C4-2B (cell line): ENCODE measurements around the gene KIF19.
"Not testable (repeated sequence)": the region's sequence is repeated elsewhere in the genome, so short reads cannot be mapped to it uniquely, and the experiment has no call there.

Experiments used
- ZFX ChIP-seq: fragments of 450-650 bp; IDR thresholded peaks from 2 replicates; pipeline ENCODE4 v1.6.1; 2017
- TF ChIP-seq, protein P1 (sequence below): fragments of 450-650 bp; conservative IDR thresholded peaks from 2 replicates; pipeline ENCODE4 v1.5.1; 2017; ENCODE audit warnings: mild to moderate bottlenecking

- TF ChIP-seq, protein P1, sequence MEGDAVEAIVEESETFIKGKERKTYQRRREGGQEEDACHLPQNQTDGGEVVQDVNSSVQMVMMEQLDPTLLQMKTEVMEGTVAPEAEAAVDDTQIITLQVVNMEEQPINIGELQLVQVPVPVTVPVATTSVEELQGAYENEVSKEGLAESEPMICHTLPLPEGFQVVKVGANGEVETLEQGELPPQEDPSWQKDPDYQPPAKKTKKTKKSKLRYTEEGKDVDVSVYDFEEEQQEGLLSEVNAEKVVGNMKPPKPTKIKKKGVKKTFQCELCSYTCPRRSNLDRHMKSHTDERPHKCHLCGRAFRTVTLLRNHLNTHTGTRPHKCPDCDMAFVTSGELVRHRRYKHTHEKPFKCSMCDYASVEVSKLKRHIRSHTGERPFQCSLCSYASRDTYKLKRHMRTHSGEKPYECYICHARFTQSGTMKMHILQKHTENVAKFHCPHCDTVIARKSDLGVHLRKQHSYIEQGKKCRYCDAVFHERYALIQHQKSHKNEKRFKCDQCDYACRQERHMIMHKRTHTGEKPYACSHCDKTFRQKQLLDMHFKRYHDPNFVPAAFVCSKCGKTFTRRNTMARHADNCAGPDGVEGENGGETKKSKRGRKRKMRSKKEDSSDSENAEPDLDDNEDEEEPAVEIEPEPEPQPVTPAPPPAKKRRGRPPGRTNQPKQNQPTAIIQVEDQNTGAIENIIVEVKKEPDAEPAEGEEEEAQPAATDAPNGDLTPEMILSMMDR = not testable (repeated sequence)
- not testable (repeated sequence) for TF ChIP-seq ZFX
These were observed 46.4 kb upstream of the KIF19 start for GRCh38 chr17:74279617-74280016.
